ENCODE results near the gene SMIM35.

SMIM35 gene

DNA sequence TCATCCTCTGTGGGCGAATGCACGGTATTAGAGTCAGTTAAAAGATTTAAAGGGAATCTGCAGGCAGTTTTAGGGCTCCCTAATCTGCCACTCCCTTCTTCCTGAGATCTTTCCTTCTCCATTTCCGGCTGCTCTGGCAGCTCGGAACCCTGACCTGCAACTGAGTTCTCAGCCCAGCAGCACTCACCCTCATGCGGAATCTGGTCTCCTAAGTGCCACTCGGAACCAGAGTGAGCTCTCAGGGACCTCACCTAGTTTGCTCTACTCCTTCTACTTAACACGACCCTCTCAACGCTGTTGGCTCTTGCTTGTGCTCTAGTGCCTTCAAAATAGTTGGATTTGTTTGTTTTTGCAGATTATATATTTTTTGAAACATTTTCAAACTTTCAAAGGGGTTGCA, 119.9 kb downstream of the SMIM35 start:
- POLR2A ChIA-PET = no interaction called here
- no peaks in the 10 kb centered on the region for H3K36me3 ChIP-seq (ENCODE audit: control insufficient read depth in 2 of 2, insufficient read depth in 1 of 2, low read length in 2 of 2)
- TF ChIP-seq ZNF354C (tag by site-specific recombination; IDR thresholded peaks at IDR 0.05; ENCODE audit: borderline replicate concordance, low read depth) (no peak), ZNF24 (tag by site-specific recombination; IDR thresholded peaks at IDR 0.05) (no peak), GLI4 (tag by site-specific recombination; IDR thresholded peaks at IDR 0.05) (no peak), ZNF561 (tag by site-specific recombination; IDR thresholded peaks at IDR 0.05; ENCODE audit: borderline replicate concordance) (no peak), ZEB2 (tag by site-specific recombination; IDR thresholded peaks at IDR 0.05) (no peak), ZNF514 (tag by site-specific recombination; IDR thresholded peaks at IDR 0.05) (no peak), EGR2 (tag by site-specific recombination; IDR thresholded peaks at IDR 0.05; ENCODE audit: low read depth) (no peak), GLIS2 (tag by site-specific recombination; IDR thresholded peaks at IDR 0.05) (no peak), ZNF488 (tag by site-specific recombination; IDR thresholded peaks at IDR 0.05) (no peak)
- TF ChIP-seq, protein P1, sequence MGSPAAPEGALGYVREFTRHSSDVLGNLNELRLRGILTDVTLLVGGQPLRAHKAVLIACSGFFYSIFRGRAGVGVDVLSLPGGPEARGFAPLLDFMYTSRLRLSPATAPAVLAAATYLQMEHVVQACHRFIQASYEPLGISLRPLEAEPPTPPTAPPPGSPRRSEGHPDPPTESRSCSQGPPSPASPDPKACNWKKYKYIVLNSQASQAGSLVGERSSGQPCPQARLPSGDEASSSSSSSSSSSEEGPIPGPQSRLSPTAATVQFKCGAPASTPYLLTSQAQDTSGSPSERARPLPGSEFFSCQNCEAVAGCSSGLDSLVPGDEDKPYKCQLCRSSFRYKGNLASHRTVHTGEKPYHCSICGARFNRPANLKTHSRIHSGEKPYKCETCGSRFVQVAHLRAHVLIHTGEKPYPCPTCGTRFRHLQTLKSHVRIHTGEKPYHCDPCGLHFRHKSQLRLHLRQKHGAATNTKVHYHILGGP (tag by site-specific recombination; IDR thresholded peaks at IDR 0.05) = no peak
- TF ChIP-seq, protein P2, sequence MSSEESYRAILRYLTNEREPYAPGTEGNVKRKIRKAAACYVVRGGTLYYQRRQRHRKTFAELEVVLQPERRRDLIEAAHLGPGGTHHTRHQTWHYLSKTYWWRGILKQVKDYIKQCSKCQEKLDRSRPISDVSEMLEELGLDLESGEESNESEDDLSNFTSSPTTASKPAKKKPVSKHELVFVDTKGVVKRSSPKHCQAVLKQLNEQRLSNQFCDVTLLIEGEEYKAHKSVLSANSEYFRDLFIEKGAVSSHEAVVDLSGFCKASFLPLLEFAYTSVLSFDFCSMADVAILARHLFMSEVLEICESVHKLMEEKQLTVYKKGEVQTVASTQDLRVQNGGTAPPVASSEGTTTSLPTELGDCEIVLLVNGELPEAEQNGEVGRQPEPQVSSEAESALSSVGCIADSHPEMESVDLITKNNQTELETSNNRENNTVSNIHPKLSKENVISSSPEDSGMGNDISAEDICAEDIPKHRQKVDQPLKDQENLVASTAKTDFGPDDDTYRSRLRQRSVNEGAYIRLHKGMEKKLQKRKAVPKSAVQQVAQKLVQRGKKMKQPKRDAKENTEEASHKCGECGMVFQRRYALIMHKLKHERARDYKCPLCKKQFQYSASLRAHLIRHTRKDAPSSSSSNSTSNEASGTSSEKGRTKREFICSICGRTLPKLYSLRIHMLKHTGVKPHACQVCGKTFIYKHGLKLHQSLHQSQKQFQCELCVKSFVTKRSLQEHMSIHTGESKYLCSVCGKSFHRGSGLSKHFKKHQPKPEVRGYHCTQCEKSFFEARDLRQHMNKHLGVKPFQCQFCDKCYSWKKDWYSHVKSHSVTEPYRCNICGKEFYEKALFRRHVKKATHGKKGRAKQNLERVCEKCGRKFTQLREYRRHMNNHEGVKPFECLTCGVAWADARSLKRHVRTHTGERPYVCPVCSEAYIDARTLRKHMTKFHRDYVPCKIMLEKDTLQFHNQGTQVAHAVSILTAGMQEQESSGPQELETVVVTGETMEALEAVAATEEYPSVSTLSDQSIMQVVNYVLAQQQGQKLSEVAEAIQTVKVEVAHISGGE (tag by site-specific recombination; conservative IDR thresholded peaks at IDR 0.05; ENCODE audit: low read depth) = no peak
- TF ChIP-seq, protein P3, sequence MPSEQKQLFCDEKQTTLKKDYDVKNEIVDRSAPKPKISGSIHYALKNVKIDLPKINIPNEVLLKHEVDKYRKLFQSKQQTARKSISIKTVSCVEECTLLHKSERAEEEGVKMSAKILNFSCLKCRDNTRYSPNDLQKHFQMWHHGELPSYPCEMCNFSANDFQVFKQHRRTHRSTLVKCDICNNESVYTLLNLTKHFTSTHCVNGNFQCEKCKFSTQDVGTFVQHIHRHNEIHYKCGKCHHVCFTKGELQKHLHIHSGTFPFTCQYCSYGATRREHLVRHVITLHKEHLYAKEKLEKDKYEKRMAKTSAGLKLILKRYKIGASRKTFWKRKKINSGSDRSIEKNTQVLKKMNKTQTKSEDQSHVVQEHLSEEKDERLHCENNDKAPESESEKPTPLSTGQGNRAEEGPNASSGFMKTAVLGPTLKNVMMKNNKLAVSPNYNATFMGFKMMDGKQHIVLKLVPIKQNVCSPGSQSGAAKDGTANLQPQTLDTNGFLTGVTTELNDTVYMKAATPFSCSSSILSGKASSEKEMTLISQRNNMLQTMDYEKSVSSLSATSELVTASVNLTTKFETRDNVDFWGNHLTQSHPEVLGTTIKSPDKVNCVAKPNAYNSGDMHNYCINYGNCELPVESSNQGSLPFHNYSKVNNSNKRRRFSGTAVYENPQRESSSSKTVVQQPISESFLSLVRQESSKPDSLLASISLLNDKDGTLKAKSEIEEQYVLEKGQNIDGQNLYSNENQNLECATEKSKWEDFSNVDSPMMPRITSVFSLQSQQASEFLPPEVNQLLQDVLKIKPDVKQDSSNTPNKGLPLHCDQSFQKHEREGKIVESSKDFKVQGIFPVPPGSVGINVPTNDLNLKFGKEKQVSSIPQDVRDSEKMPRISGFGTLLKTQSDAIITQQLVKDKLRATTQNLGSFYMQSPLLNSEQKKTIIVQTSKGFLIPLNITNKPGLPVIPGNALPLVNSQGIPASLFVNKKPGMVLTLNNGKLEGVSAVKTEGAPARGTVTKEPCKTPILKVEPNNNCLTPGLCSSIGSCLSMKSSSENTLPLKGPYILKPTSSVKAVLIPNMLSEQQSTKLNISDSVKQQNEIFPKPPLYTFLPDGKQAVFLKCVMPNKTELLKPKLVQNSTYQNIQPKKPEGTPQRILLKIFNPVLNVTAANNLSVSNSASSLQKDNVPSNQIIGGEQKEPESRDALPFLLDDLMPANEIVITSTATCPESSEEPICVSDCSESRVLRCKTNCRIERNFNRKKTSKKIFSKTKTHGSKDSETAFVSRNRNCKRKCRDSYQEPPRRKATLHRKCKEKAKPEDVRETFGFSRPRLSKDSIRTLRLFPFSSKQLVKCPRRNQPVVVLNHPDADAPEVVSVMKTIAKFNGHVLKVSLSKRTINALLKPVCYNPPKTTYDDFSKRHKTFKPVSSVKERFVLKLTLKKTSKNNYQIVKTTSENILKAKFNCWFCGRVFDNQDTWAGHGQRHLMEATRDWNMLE (tag by site-specific recombination; conservative IDR thresholded peaks at IDR 0.05; ENCODE audit: low read depth) = no peak
- no peaks in the 10 kb centered on the region for H3K9me3 ChIP-seq (ENCODE audit: control insufficient read depth, insufficient read depth, low read depth, low read length)
- no peak overlapping the region for H3K4me3 ChIP-seq (ENCODE audit: low read depth, low read length)
- CTCF ChIA-PET = interaction anchor here (0.9 kb wide), 1 partner anchor 144 kb away, joined by 4 read pairs; no protein-coding TSS in a partner anchor
- no peaks in the 10 kb centered on the region for H3K4me1 ChIP-seq (ENCODE audit: control insufficient read depth, insufficient read depth, low read length)
- no peak overlapping the region for H3K27ac ChIP-seq (ENCODE audit: extremely low read depth, low read depth, low read length)

GRCh38 chr11:117962826-117963225, 123.9 kb downstream of the SMIM35 start:
- no peaks in the 10 kb centered on the region for H3K4me1 ChIP-seq (ENCODE audit: control insufficient read depth, insufficient read depth, low read length)
- no peak overlapping the region for H3K4me3 ChIP-seq (ENCODE audit: low read depth, low read length)
- no peaks in the 10 kb centered on the region for H3K9me3 ChIP-seq (ENCODE audit: control insufficient read depth, insufficient read depth, low read depth, low read length)
- TF ChIP-seq MEIS1 (CRISPR knock-in tag; IDR thresholded peaks at IDR 0.05; ENCODE audit: borderline replicate concordance) (no peak), ZBTB7A (tag by site-specific recombination; IDR thresholded peaks at IDR 0.05; ENCODE audit: low read depth) (no peak), ZNF112 (tag by site-specific recombination; IDR thresholded peaks at IDR 0.05) (no peak), ZNF549 (tag by site-specific recombination; IDR thresholded peaks at IDR 0.05) (no peak), ZNF157 (tag by site-specific recombination; IDR thresholded peaks at IDR 0.05) (no peak)
- POLR2A ChIA-PET = no interaction called here
- no peaks in the 10 kb centered on the region for H3K36me3 ChIP-seq (ENCODE audit: control insufficient read depth in 2 of 2, insufficient read depth in 1 of 2, low read length in 2 of 2)
- no peak overlapping the region for H3K27ac ChIP-seq (ENCODE audit: extremely low read depth, low read depth, low read length)
- CTCF ChIA-PET = interaction anchor here (0.6 to 2.6 kb wide), 3 partner anchors 12 to 506 kb away, joined by 4 to 6 read pairs (median 5); no protein-coding TSS in a partner anchor
